BJ (cell line): ENCODE measurements around the gene DAB1. TPM values are rescaled to one million over a fixed set of nuclear protein-coding genes. Genes with fewer than 3 reads are reported as not detected.

Experiments
- CTCF ChIA-PET: fragments of 350-600 bp; formaldehyde crosslinking; extraction: SDS; loops from one replicate; lab custom pipeline; 2021; ENCODE audit warnings: antibody characterized with exemption, inconsistent platforms; lab: Yijun Ruan, JAX
- POLR2A ChIA-PET: fragments of 300-600 bp; sonication (Branson Sonifier 250); formaldehyde crosslinking; extraction: SDS; loops from one replicate; lab custom pipeline; 2021; ENCODE audit warnings: antibody characterized with exemption; lab: Charles Lee
- DNase-seq: peaks from one replicate; pipeline ENCODE4 v3.0.0-alpha.2; 2011; ENCODE audit warnings: low read depth
- H3K27me3 ChIP-seq: 2 replicates; pipeline ENCODE4 v1.6.0; 2011; ENCODE audit warnings: low read length; ENCODE audit not compliant: control insufficient read depth, insufficient read depth
- H3K36me3 ChIP-seq: 2 replicates; pipeline ENCODE4 v1.5.1; 2011; ENCODE audit warnings: low read length; ENCODE audit not compliant: control insufficient read depth, insufficient read depth
- H3K4me3 ChIP-seq: 2 replicates; pipeline ENCODE4 v1.5.1; 2011; ENCODE audit warnings: low read depth, mild to moderate bottlenecking, control low read depth, low read length
- CTCF ChIP-seq: IDR thresholded peaks from 2 replicates; pipeline ENCODE4 v1.5.1; 2011; ENCODE audit warnings: low read depth, mild to moderate bottlenecking, control low read depth, inconsistent platforms, low read length, moderate library complexity; ENCODE audit not compliant: insufficient read depth
- polyA plus RNA-seq: library from polyadenylated mRNA; depleted of rRNA; stranded (reverse); fragments of >200 nt; gene quantifications from 2 replicates; pipeline ENCODE4 v1.2.3, GENCODE V29; 2011

Gene DAB1
- polyA plus RNA-seq, 1 experiment, result 0.91 TPM

- no peak overlapping the region for H3K4me3 ChIP-seq
- DNase-seq, result no peak
- no peaks in the 10 kb centered on the region for H3K27me3 ChIP-seq
- ChIA-PET POLR2A (no interaction called here), CTCF (interaction anchor here (1.3 kb wide), 1 partner anchor 23 kb away, joined by 3 read pairs; no protein-coding TSS in a partner anchor)
- no peaks in the 10 kb centered on the region for H3K36me3 ChIP-seq
- TF ChIP-seq CTCF, result no peak
Measured at GRCh38 chr1:57381426-57381825, 42.4 kb downstream of the DAB1 start.

- H3K4me3 ChIP-seq, result no peak overlapping the region
- no peak for TF ChIP-seq CTCF
- DNase-seq, result no peak
- no peaks in the 10 kb centered on the region for H3K27me3 ChIP-seq
- ChIA-PET POLR2A (no interaction called here), CTCF (interaction anchor here (1.4 kb wide), 1 partner anchor 9 kb away, joined by 3 read pairs; no protein-coding TSS in a partner anchor)
- no peaks in the 10 kb centered on the region for H3K36me3 ChIP-seq
Measured at GRCh38 chr1:57380923-57381322, 42.9 kb downstream of the DAB1 start.

GRCh38 chr1:57378534-57378933 is 45.3 kb downstream of the DAB1 start:
- no peaks in the 10 kb centered on the region for H3K27me3 ChIP-seq
- ChIA-PET POLR2A (no interaction called here), CTCF (interaction anchor here (0.9 to 1.9 kb wide), 3 partner anchors 12 to 547 kb away, joined by 3 to 6 read pairs (median 4); no protein-coding TSS in a partner anchor)
- DNase-seq, result no peak
- TF ChIP-seq CTCF, result no peak
- H3K4me3 ChIP-seq, result no peak overlapping the region
- H3K36me3 ChIP-seq, result no peaks in the 10 kb centered on the region

GRCh38 chr1:57377339-57378139 is 46.3 kb downstream of the DAB1 start:
- no peak overlapping the region for H3K4me3 ChIP-seq
- H3K36me3 ChIP-seq, result no peaks in the 10 kb centered on the region
- POLR2A ChIA-PET, result no interaction called here
- no peak for TF ChIP-seq CTCF
- CTCF ChIA-PET, result interaction anchor here (0.9 to 1.9 kb wide), 3 partner anchors 11 to 546 kb away, joined by 3 to 6 read pairs (median 4); no protein-coding TSS in a partner anchor
- no peaks in the 10 kb centered on the region for H3K27me3 ChIP-seq
- DNase-seq, result no peak

- Histone ChIP-seq H3K4me3 (no peak overlapping the region), H3K36me3 (no peaks in the 10 kb centered on the region), H3K27me3 (no peaks in the 10 kb centered on the region)
- DNase-seq, result no peak
- CTCF ChIA-PET, result interaction anchor here (1.2 kb wide), 1 partner anchor 10 kb away, joined by 3 read pairs; no protein-coding TSS in a partner anchor
- TF ChIP-seq CTCF, result no peak
- POLR2A ChIA-PET, result no interaction called here
Measured at GRCh38 chr1:57376041-57376440, 47.8 kb downstream of the DAB1 start.
